ENCODE measurements around the gene FAM47E.

DNA sequence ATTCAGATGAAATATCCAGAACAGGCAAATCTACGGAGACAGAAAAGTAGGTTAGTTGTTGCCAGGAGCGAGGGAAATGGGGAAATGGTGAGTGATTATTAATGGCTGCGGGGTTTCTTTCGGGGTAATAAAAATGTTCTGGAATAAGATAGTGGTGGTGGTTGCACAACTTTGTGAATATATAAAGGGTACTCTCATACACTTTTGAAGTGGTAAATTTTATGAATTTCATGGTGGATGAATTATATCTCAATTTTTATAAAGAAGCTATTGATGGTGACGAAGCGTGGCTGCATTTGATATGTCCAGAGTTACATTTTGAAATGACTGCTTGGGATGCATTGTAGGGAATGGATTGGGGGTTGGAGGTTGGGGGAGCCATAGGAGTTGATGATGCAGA lies 16.3 kb downstream of the FAM47E start:
- TF ChIP-seq, protein P1, sequence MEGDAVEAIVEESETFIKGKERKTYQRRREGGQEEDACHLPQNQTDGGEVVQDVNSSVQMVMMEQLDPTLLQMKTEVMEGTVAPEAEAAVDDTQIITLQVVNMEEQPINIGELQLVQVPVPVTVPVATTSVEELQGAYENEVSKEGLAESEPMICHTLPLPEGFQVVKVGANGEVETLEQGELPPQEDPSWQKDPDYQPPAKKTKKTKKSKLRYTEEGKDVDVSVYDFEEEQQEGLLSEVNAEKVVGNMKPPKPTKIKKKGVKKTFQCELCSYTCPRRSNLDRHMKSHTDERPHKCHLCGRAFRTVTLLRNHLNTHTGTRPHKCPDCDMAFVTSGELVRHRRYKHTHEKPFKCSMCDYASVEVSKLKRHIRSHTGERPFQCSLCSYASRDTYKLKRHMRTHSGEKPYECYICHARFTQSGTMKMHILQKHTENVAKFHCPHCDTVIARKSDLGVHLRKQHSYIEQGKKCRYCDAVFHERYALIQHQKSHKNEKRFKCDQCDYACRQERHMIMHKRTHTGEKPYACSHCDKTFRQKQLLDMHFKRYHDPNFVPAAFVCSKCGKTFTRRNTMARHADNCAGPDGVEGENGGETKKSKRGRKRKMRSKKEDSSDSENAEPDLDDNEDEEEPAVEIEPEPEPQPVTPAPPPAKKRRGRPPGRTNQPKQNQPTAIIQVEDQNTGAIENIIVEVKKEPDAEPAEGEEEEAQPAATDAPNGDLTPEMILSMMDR (IDR thresholded peaks at IDR 0.05): no peak
- TF ChIP-seq EP300 (IDR thresholded peaks at IDR 0.05) (no peak), POLR2A (IDR thresholded peaks at IDR 0.05) (no peak), POLR2AphosphoS5 (IDR thresholded peaks at IDR 0.05) (no peak)

Measured in suprapubic skin (tissue), 4 donors.